ENCODE measurements around the gene NOP53. TPM values are rescaled to one million over a fixed set of nuclear protein-coding genes. Genes with fewer than 3 reads are reported as not detected.

Gene NOP53
- total RNA-seq, 2 donors from 2014 or later: 189 to 220 TPM

GRCh38 chr19:47755762-47756626, 10.6 kb downstream of the NOP53 start:
- H3K27me3 ChIP-seq (replicated peaks; ENCODE audit: insufficient read depth): no peaks in the 10 kb centered on the region
- H3K9me3 ChIP-seq: no peaks in the 10 kb centered on the region
- TF ChIP-seq, protein P1, sequence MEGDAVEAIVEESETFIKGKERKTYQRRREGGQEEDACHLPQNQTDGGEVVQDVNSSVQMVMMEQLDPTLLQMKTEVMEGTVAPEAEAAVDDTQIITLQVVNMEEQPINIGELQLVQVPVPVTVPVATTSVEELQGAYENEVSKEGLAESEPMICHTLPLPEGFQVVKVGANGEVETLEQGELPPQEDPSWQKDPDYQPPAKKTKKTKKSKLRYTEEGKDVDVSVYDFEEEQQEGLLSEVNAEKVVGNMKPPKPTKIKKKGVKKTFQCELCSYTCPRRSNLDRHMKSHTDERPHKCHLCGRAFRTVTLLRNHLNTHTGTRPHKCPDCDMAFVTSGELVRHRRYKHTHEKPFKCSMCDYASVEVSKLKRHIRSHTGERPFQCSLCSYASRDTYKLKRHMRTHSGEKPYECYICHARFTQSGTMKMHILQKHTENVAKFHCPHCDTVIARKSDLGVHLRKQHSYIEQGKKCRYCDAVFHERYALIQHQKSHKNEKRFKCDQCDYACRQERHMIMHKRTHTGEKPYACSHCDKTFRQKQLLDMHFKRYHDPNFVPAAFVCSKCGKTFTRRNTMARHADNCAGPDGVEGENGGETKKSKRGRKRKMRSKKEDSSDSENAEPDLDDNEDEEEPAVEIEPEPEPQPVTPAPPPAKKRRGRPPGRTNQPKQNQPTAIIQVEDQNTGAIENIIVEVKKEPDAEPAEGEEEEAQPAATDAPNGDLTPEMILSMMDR (IDR thresholded peaks at IDR 0.05): no peak
- ATAC-seq (ENCODE audit: insufficient number of reproducible peaks, low FRiP score, low read depth) (no peak), DNase-seq (ENCODE audit: low spot score) (no peak)
- H3K4me1 ChIP-seq (ENCODE audit: control insufficient read depth in 1 of 2, low read depth in 2 of 2): no peaks in the 10 kb centered on the region
- H3K4me3 ChIP-seq: no peak overlapping the region
- no peak overlapping the region for H3K27ac ChIP-seq
- H3K36me3 ChIP-seq: peaks cover 74% of the 10 kb centered on the region

GRCh38 chr19:47756627-47756929, 11.2 kb downstream of the NOP53 start:
- no peak for DNase-seq (ENCODE audit: low spot score)
- H3K36me3 ChIP-seq: peaks cover 68% of the 10 kb centered on the region
- ATAC-seq (ENCODE audit: insufficient number of reproducible peaks, low FRiP score, low read depth): no peak
- no peak overlapping the region for H3K4me3 ChIP-seq
- H3K27ac ChIP-seq: no peak overlapping the region
- H3K4me1 ChIP-seq (ENCODE audit: control insufficient read depth in 1 of 2, low read depth in 2 of 2): no peaks in the 10 kb centered on the region
- H3K27me3 ChIP-seq (replicated peaks; ENCODE audit: insufficient read depth): no peaks in the 10 kb centered on the region
- H3K9me3 ChIP-seq: no peaks in the 10 kb centered on the region
- TF ChIP-seq, protein P1 (IDR thresholded peaks at IDR 0.05): no peak

DNA sequence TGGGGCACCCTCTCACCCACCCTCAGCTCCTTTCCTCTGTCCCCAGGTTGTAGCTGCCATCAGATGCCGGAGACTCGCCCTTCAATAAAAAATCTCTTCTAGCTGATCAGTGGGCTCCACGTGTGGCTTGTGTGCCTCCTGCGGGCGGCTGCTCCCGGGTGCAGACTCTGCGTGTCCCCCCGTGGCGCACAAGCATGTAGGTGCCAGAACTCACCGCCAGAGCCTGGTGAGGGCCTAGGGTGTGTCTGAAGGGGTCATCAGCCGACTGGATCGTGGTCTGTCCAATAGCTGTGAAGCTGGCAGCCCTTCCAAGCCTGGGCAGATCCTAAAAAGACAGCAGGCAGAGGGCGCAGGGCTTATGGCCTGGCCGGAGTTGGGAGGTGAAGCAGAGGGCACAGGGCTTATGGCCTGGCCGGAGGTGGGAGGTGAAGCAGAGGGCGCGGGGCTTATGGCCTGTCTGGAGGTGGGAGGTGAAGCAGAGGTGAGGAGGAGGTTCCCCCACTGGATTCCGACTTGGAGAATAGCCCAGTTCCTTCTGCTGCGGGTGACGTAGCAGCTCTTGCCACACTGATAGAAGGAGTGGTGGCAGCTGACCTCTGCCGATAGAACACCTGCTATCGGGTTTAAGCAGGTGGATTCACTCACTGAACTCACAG, 11.7 kb downstream of the NOP53 start:
- H3K9me3 ChIP-seq: no peaks in the 10 kb centered on the region
- H3K36me3 ChIP-seq: peaks cover 66% of the 10 kb centered on the region
- DNase-seq (ENCODE audit: low spot score): no peak
- H3K27ac ChIP-seq: no peak overlapping the region
- TF ChIP-seq, protein P1 (IDR thresholded peaks at IDR 0.05): no peak
- H3K27me3 ChIP-seq (replicated peaks; ENCODE audit: insufficient read depth): no peaks in the 10 kb centered on the region
- H3K4me3 ChIP-seq: no peak overlapping the region
- no peaks in the 10 kb centered on the region for H3K4me1 ChIP-seq (ENCODE audit: control insufficient read depth in 1 of 2, low read depth in 2 of 2)
- ATAC-seq (ENCODE audit: insufficient number of reproducible peaks, low FRiP score, low read depth): no peak

- Histone ChIP-seq H3K4me3 (no peak overlapping the region), H3K27ac (no peak overlapping the region), H3K9me3 (no peaks in the 10 kb centered on the region), H3K27me3 (replicated peaks; ENCODE audit: insufficient read depth) (no peaks in the 10 kb centered on the region), H3K36me3 (peaks cover 58% of the 10 kb centered on the region), H3K4me1 (ENCODE audit: control insufficient read depth in 1 of 2, low read depth in 2 of 2) (no peaks in the 10 kb centered on the region)
- DNase-seq (ENCODE audit: low spot score) (no peak), ATAC-seq (ENCODE audit: insufficient number of reproducible peaks, low FRiP score, low read depth) (no peak)
- TF ChIP-seq, protein P1 (IDR thresholded peaks at IDR 0.05): no peak
Measured at GRCh38 chr19:47757617-47758442, 12.5 kb downstream of the NOP53 start.

GRCh38 chr19:47758443-47758804, 13.1 kb downstream of the NOP53 start:
- TF ChIP-seq, protein P1 (IDR thresholded peaks at IDR 0.05): no peak
- ATAC-seq (ENCODE audit: insufficient number of reproducible peaks, low FRiP score, low read depth) (no peak), DNase-seq (ENCODE audit: low spot score) (no peak)
- Histone ChIP-seq H3K4me1 (ENCODE audit: control insufficient read depth in 1 of 2, low read depth in 2 of 2) (no peaks in the 10 kb centered on the region), H3K9me3 (no peaks in the 10 kb centered on the region), H3K36me3 (peaks cover 52% of the 10 kb centered on the region), H3K27me3 (replicated peaks; ENCODE audit: insufficient read depth) (no peaks in the 10 kb centered on the region), H3K27ac (no peak overlapping the region), H3K4me3 (no peak overlapping the region)

Measured in thoracic aorta (tissue), 2 donors.